GM21515 (cell line): ENCODE results near the gene IL17A.
A peak's percentile ranks its signal among the peaks of the same experiment; 100 is the strongest.
"Not testable (repeated sequence)": the region's sequence is repeated elsewhere in the genome, so short reads cannot be mapped to it uniquely, and the experiment has no call there.

Experiments
- ATAC-seq: cut with Tn5 transposase; IDR thresholded peaks from one replicate; pipeline ENCODE4 v1.9.1; 2021; ENCODE audit not compliant: unreplicated experiment

The IL17A gene

DNA sequence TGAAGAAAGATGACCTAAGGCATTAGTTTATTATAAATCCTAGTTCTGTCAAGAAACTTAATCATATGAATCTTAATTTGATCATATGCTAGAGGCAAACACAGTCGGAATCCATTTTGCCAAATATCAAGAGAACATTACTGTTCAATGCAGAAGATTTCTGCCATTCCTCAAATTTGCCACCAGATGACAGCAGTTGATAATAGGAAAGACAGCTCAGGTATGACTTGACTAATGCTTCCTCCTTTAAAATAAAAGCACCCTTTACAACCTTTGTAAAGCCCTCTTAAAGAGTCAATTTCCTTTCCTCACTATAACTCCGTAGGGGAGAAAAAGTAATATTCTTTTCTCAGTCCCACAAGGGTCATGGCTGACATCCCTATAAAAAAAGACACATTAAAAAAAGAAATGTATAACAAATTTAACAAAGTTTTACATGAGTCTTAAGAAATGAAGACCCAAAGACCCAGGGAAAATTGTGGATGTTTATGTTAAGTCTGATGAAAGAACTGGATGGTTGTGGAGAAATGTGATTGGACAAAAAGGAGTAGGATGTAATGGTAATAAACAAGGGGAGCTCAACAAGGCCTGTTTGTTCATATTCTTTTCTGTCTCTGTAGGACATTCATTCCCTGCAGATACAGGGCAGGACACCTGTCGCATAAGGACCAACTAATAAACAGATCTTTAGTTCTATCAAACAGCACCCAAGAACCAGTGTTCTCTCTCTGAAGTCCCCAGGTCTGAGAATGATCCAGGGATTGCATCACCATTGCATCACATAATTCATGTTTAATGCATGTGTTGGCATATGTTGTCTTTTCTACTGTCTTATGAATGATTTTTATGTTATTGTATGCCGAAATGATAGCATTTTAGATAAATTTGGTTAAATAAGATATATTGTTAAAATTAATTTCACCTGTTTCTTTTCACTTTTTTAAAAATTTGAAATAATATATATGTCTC is 23.0 kb upstream of the IL17A start:
- no peak for ATAC-seq

DNA sequence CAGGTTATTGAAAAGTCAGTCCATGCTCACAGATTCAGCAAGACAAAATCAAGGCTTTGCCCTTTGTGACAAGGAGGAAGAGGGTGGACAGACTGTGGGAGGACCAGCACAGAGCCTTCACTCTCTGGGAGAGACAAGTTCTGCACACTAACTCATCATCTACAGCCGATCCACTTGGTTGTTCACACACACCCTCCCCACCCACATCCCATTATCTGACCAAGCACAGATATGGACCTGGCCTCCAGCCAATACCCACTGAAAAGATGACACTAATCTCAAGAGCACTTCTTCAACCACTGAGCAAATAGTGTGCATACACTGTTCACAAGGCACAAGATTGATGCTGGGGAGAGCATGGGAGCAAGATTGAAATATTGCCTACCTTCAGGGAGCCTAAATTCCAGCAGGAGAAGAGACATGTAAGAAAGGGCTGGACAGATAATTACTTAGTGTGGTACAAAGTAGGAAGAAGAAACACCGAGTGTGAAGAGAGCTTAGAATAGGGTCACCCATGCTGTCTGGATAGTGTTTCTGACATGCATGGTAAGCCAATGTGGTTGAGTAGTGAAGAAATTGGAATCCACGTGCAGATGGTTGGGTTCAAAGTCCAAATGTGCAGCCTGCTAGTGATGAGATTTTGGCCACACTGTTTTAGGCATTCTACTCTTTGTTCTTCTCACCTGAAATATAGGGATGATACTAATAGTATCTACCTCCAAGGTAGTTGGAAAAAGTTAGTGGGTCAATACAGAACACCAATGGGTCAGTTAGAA is 21.7 kb upstream of the IL17A start:
- ATAC-seq = no peak

DNA sequence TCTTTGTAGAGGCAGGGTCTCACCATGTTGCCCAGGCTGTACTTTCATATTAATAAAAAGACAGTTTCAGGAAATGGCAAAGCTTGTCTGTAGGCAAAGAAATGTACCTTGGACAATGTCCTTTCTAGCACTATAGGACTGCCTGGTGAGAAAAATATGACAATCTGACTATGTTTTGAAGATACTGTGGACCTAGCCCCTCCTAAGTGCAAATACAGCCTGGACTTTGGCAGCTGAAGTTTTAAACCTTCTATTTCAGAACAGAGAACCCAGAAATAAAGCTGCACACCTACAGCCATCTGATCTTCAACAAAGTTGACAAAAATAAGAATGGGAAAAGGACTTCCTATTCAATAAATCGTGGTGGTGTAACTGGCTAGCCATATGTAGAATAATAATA is 18.9 kb upstream of the IL17A start:
- ATAC-seq = no peak

DNA sequence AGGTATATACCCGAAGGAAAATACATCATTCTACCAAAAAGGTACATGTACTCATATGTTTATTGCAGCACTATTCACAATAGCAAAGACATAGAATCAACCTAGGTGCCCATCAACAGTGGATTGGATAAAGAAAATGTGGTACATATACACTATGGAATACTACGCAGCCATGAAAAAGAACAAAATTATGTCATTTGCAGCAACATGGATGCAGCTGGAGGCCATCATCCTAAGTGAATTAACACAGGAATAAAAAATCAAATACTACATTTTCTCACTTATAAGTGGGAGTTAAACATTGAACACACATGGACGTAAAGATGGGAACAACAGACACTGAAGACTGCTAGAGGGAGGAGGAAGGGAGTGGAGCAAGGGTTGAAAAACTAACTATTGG is 17.8 kb upstream of the IL17A start:
- not testable (repeated sequence) for ATAC-seq

DNA sequence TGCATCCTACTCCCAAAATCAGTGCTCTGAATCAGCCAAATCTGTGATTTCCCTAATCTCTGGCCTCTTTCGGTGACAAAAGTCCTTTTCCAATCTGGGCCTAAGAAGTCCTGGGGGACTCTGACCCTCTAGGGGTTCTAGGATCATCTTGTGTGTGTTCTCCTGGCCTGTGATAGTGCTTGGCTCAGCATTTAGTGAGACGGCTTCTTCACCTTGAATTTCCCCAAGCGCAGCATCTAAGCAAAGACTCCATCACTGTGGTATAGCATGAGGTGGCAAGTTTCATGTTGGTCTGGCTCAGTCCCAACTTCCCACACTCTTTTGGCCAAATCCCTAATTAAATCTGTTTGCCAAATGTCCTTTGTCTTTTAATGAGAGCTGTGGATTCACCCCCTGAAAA is 12.1 kb upstream of the IL17A start:
- no peak for ATAC-seq

DNA sequence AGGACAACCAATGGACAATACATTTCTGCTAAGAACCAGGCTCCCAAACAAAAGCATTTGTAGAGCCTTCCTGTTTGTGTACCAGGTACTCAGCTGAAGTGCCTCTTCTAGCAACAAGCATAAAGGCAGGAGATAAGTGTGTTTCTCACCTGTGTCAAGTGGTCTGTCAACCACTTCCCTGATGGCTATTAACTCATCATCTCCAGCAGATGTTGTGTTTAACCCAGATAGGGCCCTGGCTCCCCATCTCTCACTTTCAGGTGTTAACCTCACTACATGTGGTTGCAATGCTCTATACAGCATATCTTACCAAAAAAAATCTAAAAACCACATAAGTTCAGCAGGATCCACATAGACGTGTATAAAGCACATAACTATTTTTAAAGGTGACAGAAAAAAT is 9.6 kb upstream of the IL17A start:
- peak; percentile 84 for ATAC-seq

DNA sequence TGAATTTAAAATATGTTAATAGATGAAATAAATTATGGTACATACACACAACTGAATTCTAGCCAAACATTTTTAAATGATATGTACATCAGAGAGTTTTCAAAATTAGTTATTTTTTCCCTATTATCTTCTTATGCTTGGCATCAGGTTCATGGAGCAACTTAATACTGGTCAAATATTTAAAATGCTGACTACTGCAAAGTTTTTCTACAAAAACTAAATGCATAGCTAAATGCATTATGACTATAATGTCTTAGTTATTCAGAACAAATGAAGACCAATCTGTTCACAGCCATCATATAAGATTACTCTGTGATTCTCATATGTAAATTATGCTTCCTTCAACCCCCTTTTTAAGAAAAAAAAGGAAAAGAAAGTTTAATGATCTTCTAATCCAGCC is 8.2 kb upstream of the IL17A start:
- no peak for ATAC-seq

DNA sequence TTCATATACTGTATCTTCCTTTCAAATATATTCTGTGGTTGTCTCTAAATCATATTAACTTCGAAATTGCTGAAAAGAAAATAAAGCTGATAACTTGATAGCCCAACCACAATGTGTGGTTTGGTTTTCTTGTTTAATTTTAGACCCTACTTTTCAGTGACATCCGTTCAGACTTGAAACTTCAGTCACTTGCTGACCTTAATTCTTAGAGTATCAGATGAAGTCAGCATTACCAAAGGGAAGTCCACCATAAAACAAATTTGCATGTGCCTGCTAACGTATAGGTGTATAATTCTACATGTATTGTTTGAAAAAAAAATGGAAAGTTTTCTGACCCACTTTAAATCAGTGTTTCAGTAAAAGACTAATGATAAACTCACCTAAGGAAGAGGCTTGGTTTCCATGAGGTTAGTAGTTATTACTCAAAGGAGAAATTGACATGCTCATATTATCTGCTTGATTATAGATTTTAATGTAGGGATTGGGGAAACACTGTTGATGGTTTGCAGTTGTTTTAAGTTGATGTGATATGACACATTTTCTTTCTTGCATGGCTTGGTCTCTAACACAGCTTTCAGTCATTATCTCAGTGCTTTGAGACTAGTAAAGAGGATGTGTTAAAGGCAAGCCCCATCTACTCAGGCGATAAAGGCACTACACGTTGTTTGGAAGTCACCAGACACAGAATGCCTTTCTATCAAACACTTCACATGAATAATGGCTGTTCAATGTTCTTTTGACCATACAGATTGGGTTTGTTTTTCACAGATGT is 5.2 kb upstream of the IL17A start:
- peak; percentile 74 for ATAC-seq

DNA sequence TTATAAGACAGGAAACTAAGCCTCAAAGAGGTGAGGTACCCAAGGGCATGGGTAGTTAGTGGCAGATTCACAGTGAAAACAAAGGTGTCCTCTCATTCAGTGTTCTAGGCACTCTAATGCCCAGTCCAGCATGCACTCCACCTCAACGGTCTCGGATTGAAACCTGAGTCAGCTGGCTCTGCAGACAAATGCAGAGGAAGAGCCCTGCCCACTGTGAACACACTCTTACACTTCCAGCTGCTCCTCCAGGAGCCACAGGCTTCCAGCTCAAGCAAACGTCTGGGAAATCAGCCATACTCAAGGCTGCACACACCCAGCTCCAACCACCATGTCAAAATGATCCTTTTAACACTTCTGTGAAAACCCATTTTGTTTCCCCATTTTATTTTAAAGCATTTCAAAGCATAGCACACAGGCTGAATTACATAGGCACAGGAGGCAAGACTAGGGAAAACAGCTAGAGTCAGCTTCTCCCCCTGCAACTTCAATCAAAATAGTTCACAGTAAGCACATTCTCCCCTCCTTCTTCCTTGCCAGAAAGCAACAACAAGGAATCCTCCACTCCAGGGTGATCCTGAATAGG is 3.0 kb upstream of the IL17A start:
- ATAC-seq = no peak

DNA sequence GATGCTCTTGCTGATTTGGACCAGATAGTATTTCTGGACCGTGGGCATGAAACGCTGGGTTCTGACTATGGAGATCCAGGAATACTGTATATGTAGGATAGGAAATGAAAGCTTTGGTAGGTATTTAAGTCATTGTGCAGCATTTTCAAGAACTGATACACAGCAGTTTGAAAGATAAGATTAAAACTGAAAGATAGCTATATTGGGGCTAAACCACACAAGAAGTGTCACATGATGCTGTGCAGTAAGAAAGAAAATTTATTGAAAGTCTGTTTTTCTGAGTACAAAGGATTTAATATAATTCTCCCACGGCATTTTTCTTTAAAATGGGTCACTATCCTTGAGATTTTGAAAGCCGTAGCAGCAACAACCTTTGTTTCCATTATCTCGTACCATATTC is 305 bp downstream of the IL17A start:
- ATAC-seq = peak; percentile 86

DNA sequence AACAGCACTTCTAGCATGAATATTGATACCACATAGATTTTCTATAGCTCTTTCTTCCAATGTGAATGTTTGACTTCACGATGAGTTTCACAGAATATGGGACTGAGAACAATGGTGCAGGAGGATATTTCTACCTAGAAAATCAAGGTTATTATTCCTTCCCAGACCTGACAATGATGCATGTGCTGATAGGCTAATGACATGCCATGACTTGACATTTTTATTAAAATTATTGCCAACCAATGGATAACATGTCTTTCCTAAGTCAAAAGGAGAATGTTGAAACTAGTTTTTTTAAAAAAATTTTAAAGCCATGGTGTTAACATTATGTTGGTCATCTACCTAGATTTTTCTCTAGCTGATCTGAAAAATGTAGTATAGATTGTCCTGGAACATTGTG is 923 bp downstream of the IL17A start:
- ATAC-seq = no peak

DNA sequence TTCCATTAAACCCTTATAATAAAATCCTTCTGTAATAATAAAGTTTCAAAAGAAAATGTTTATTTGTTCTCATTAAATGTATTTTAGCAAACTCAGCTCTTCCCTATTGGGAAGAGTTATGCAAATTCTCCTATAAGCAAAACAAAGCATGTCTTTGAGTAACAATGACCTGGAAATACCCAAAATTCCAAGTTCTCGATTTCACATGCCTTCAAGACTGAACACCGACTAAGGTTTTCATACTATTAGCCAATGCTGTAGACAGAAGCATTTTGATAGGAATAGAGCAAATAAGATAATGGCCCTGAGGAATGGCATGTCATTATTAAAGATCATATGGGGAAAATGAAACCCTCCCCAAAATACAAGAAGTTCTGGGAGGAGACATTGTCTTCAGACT is 3.8 kb downstream of the IL17A start:
- no peak for ATAC-seq

DNA sequence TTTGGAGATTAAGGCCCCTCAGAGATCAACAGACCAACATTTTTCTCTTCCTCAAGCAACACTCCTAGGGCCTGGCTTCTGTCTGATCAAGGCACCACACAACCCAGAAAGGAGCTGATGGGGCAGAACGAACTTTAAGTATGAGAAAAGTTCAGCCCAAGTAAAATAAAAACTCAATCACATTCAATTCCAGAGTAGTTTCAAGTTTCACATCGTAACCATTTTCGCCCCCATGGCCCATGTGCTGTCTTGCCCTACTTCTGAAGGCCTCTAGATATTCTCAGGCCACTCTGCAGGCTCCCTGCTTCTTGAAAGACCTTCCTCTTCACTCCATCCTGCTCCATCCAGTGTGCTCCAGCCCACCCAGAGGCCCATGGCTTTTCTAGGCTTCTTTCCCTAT is 4.2 kb downstream of the IL17A start:
- ATAC-seq = no peak

DNA sequence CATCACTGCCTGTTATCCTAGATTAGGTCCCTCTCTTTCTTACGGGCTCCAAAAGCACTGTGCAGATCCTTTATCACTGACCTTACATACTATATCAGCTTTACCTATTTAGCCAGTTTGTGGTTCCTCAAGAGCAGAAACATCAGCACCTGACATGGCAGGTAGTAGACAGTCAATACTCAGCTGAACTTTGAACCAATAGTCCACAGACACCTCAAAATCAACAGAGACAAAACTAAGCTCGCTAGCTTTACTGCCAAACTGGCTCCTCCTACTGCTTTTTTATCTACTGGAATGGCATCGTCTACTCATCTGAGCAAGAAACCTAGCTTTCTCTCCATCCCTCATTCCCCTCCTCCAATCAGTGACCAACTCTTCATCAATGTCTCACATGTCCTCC is 5.6 kb downstream of the IL17A start:
- no peak for ATAC-seq

DNA sequence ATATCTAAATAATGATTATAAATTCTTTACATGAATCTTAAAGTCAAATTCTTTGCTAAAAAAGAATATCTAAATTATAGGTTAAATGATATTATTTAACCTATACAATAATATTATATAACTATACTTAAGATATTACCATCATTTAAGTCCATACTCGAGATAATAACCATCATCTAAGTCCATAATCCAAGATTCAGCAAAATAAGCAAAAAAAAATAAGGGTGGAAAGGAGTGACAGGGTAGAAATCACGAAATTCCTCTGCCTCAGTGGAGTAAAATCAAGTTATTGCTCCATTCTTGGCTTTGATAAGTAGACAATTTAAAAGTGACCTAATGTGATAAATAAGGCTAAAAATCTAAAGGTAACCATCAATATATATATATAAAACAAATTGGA is 9.7 kb downstream of the IL17A start:
- ATAC-seq = no peak

DNA sequence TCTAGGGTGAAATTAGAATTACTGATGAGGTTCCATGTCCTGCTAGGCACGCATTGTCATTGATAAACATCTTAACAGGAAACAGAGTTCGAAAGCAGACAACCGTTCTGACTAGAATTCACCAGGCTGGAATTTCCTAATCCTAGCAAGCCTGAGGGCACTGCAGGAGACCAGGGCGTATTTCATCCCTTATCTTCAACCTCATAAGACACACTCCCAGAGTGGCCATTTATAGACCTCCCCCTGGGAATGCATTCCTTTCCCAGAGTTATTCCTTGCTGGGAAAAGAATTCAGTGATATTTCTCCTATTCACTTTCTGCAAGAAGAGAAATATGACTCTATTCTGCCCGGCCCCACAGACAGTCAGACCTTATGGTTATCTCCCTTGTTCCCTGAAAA is 13.9 kb downstream of the IL17A start:
- not testable (repeated sequence) for ATAC-seq

DNA sequence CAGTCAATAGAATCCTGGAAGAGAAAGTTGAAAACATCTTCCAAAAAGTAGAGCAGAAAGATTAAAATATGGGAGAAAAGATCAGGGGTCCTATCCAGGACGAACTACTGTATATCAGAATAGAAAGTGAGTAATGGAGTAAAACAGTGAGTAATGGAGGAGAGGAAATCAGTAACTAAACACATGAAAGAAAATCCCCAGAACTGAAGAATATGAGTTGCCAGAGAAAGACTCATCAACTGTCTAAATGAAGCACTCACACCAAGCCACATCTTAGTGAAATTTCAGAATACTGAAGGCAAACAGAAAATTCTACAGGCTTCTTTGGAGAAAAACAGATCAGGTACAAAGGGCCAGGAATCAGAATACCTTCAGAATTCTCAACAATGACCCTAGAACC is 14.9 kb downstream of the IL17A start:
- no peak for ATAC-seq

DNA sequence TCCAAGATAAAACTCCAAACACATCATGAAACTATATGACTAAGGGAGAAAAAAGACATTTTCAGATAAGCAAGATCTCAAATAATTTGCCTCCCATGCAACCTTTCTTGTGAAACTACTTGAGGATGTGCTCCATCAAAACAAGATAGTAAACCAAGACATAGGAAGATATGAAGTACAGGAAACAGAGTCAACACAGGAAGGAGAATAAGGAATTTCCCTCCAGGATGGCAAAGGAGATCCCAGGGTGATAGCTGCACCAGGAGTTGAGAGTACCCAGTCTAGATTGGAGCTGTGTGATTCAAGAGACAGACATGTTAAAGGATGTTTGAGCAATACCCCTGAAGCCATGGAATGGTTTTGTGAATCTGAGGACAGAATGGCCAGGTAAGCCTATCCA is 15.3 kb downstream of the IL17A start:
- no peak for ATAC-seq

DNA sequence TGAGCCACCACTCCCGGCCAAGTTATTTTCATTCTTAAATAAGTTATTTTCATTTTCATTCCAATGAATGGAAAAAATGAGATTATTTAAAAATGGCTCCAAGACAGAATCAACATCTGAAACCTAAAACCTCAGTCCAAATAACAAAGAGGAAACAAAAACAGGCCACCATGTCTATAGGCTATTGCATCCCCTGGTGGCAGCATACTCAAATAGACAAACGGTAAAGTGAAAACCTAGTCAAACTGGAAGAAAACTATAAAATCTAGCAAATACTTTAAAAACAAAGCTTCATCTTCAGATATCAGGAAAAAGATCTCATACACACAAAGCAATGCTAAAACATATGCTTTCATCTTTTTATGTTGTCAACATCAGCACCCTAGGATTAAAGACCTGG is 20.9 kb downstream of the IL17A start:
- no peak for ATAC-seq

DNA sequence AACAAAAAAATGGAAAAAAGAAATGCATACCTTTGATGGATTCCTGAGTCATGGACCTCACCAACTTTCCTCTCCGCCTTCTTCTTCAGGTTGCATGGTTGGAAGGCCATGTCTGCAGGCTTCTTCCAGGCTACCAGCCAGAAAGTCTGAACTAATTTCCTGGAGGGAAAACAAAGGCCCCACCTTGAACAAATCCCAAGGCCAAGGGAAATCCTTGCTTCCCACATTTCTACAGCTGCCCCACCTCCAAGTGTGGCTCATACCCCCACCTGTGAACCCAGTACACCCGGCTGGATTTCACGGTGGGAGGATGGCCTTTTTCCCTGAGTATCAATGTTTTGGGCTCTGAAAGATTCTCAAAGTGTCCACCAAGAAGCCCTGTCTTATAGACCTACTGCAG is 22.4 kb downstream of the IL17A start:
- no peak for ATAC-seq

DNA sequence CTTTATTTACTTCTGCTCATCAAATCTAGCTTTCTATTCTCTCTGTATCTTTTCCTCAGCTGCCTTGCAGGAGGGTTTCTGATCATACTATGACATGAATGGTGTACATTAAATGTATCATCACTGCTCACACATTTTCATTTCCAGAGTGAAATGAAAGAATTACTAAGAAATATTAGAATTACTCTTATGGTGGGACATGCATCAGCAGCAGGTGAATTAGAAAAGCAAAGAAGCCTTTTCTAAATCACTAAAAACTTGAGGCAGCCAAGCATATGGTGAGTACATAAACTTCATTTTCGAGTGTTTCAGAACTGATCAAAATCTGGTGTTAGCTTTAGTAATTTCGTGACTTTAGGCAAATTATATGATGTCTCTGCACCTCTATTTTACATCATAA is 23.6 kb downstream of the IL17A start:
- peak; percentile 26 for ATAC-seq
